ENCODE results near the gene KRTAP4-7.

DNA sequence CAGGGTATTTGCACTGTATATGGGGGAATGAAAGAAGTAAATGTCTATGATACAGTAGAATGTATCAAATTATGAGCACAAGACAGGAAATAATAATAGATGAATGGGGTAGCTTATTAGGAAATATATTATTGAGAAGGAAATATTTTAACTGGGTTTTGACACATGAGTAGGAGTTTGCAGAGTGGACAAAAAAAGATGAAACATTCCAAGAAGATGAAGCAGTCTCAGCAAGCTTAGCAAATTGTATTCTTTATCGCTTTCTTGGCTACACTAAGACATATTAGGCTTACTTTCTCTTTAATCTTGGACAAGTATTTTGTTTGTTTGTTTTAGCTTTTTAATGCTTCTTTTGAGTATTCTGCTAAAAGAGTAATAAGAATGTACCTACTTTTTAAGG lies 19.9 kb downstream of the KRTAP4-7 start:
- TF ChIP-seq, protein P1, sequence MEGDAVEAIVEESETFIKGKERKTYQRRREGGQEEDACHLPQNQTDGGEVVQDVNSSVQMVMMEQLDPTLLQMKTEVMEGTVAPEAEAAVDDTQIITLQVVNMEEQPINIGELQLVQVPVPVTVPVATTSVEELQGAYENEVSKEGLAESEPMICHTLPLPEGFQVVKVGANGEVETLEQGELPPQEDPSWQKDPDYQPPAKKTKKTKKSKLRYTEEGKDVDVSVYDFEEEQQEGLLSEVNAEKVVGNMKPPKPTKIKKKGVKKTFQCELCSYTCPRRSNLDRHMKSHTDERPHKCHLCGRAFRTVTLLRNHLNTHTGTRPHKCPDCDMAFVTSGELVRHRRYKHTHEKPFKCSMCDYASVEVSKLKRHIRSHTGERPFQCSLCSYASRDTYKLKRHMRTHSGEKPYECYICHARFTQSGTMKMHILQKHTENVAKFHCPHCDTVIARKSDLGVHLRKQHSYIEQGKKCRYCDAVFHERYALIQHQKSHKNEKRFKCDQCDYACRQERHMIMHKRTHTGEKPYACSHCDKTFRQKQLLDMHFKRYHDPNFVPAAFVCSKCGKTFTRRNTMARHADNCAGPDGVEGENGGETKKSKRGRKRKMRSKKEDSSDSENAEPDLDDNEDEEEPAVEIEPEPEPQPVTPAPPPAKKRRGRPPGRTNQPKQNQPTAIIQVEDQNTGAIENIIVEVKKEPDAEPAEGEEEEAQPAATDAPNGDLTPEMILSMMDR (IDR thresholded peaks at IDR 0.05), result no peak
- TF ChIP-seq POLR2A (IDR thresholded peaks at IDR 0.05), result no peak
